D721Med (cell line): ENCODE data around the gene UTP11.

Source experiments
- DNase-seq: peaks from one replicate; pipeline ENCODE4 v3.0.0; 2011; ENCODE audit warnings: low spot score; ENCODE audit not compliant: insufficient read length
- FAIRE-seq: peaks from 2 replicates; lab custom pipeline; 2011; peaks lifted over from hg19 to GRCh38; lab: Jason Lieb, UNC
- CTCF ChIP-seq: IDR thresholded peaks from 2 replicates; pipeline ENCODE4 v1.5.1; 2012; ENCODE audit warnings: mild to moderate bottlenecking, control low read depth; ENCODE audit not compliant: insufficient read depth; ENCODE audit errors: missing control alignments

Gene UTP11

GRCh38 chr1:37998913-37999429, 13.6 kb upstream of the UTP11 start:
- no peak for TF ChIP-seq CTCF
- DNase-seq (no peak), FAIRE-seq (no peak)

GRCh38 chr1:37999430-38000232, 12.9 kb upstream of the UTP11 start:
- TF ChIP-seq CTCF = no peak
- FAIRE-seq (no peak), DNase-seq (no peak)

GRCh38 chr1:38000233-38000528, 12.4 kb upstream of the UTP11 start:
- no peak for TF ChIP-seq CTCF
- FAIRE-seq (no peak), DNase-seq (no peak)

GRCh38 chr1:38000529-38001455, 11.7 kb upstream of the UTP11 start:
- no peak for TF ChIP-seq CTCF
- DNase-seq (no peak), FAIRE-seq (no peak)

GRCh38 chr1:38003261-38004250, 9.0 kb upstream of the UTP11 start:
- TF ChIP-seq CTCF = no peak

GRCh38 chr1:38004284-38005108, 8.0 kb upstream of the UTP11 start:
- no peak for DNase-seq

More at GRCh38 chr1:38003261-38004250, 9.0 kb upstream of the UTP11 start:
- DNase-seq (no peak), FAIRE-seq (no peak)

More at GRCh38 chr1:38004284-38005108, 8.0 kb upstream of the UTP11 start:
- FAIRE-seq = no peak
- TF ChIP-seq CTCF = no peak
